GM19372 (cell line): ENCODE measurements around the gene OTUB2.

Experiments used
- ATAC-seq: cut with Tn5 transposase; IDR thresholded peaks from one replicate; pipeline ENCODE4 v1.9.1; 2021; ENCODE audit warnings: mild to moderate bottlenecking, low read depth, moderate library complexity; ENCODE audit not compliant: unreplicated experiment

OTUB2 gene

GRCh38 chr14:94020267-94020666 is 5.9 kb upstream of the OTUB2 start:
- no peak for ATAC-seq

GRCh38 chr14:94021001-94021400 is 5.1 kb upstream of the OTUB2 start:
- no peak for ATAC-seq

- no peak for ATAC-seq
These were observed 4.6 kb upstream of the OTUB2 start for GRCh38 chr14:94021416-94022157.

GRCh38 chr14:94022532-94023411 is 3.4 kb upstream of the OTUB2 start:
- ATAC-seq = no peak

- no peak for ATAC-seq
These were observed 1.6 kb upstream of the OTUB2 start for GRCh38 chr14:94024549-94024948.

GRCh38 chr14:94025720-94026119 is 420 bp upstream of the OTUB2 start:
- ATAC-seq = no peak

- ATAC-seq = no peak
These were observed 839 bp downstream of the OTUB2 start for GRCh38 chr14:94026889-94027469.

GRCh38 chr14:94027566-94028449 is 1.7 kb downstream of the OTUB2 start:
- no peak for ATAC-seq

GRCh38 chr14:94028450-94028826 is 2.3 kb downstream of the OTUB2 start:
- no peak for ATAC-seq

GRCh38 chr14:94029265-94029664 is 3.1 kb downstream of the OTUB2 start:
- no peak for ATAC-seq

GRCh38 chr14:94029671-94030203 is 3.6 kb downstream of the OTUB2 start:
- no peak for ATAC-seq

GRCh38 chr14:94030571-94030970 is 4.4 kb downstream of the OTUB2 start:
- no peak for ATAC-seq

- ATAC-seq = no peak
These were observed 5.2 kb downstream of the OTUB2 start for GRCh38 chr14:94031161-94031882.

GRCh38 chr14:94031883-94032279 is 5.7 kb downstream of the OTUB2 start:
- no peak for ATAC-seq

GRCh38 chr14:94034886-94035285 is 8.7 kb downstream of the OTUB2 start:
- ATAC-seq = no peak

GRCh38 chr14:94036313-94037167 is 10.4 kb downstream of the OTUB2 start:
- peak; percentile 90 for ATAC-seq

- no peak for ATAC-seq
These were observed 11.8 kb downstream of the OTUB2 start for GRCh38 chr14:94037954-94038353.

GRCh38 chr14:94038510-94038909 is 12.4 kb downstream of the OTUB2 start:
- ATAC-seq = no peak
